GM21723 (cell line): ENCODE data around the gene DNAAF8.

Experiments used
- ATAC-seq: cut with Tn5 transposase; IDR thresholded peaks from one replicate; pipeline ENCODE4 v1.9.1; 2021; ENCODE audit warnings: mild to moderate bottlenecking, moderate library complexity; ENCODE audit not compliant: unreplicated experiment

The DNAAF8 gene

GRCh38 chr16:4797805-4798252 is 63.5 kb downstream of the DNAAF8 start:
- ATAC-seq = no peak

GRCh38 chr16:4798456-4798855 is 64.1 kb downstream of the DNAAF8 start:
- ATAC-seq = no peak
